Activated naive CD4-positive, alpha-beta T cell treated with anti-CD3 and anti-CD28 coated beads, Interleukin-2, amount 50 U/mL, for 72 hours (primary cell): ENCODE measurements around the gene BRD9. TPM values are rescaled to one million over a fixed set of nuclear protein-coding genes. Genes with fewer than 3 reads are reported as not detected.
"Not testable (repeated sequence)": the region's sequence is repeated elsewhere in the genome, so short reads cannot be mapped to it uniquely, and the experiment has no call there.

Experiments used
- ATAC-seq, 2 donors: fragments of 150-1000 bp; cut with Tn5 transposase; 2 replicates each; pipeline ENCODE4 v1.10.0; 2021; ENCODE audit warnings: mild to moderate bottlenecking in 2 of 2, moderate library complexity in 2 of 2
- DNase-seq, 2 donors: peaks; one replicate each; pipeline ENCODE4 v3.0.0; 2021 to 2022; ENCODE audit warnings: low spot score in 2 of 2
- H3K27ac Mint-ChIP-seq, 2 donors: one replicate each; pipeline ENCODE4 v1.8.0; 2022; ENCODE audit warnings: mild to moderate bottlenecking in 2 of 2, mixed read lengths in 2 of 2
- H3K36me3 Mint-ChIP-seq, 2 donors: one replicate each; pipeline ENCODE4 v1.8.0; 2022; ENCODE audit warnings: mixed read lengths in 2 of 2
- H3K9me3 Mint-ChIP-seq, 2 donors: one replicate each; pipeline ENCODE4 v1.8.0; 2022; ENCODE audit warnings: mixed read lengths in 2 of 2
- total RNA-seq, 2 donors: library from RNA; stranded (reverse); gene quantifications; one replicate each; pipeline ENCODE4 v1.2.3, GENCODE V29; 2022

Gene BRD9
- total RNA-seq, 2 donors from 2014 or later: 60.4 to 61.7 TPM

GRCh38 chr5:838431-838851 lies 54.2 kb downstream of the BRD9 start:
- ATAC-seq, H3K27ac Mint-ChIP-seq, H3K36me3 Mint-ChIP-seq, DNase-seq, H3K9me3 Mint-ChIP-seq: not testable (repeated sequence)

- H3K9me3 Mint-ChIP-seq, ATAC-seq, H3K27ac Mint-ChIP-seq, H3K36me3 Mint-ChIP-seq, DNase-seq: not testable (repeated sequence)
Observed at GRCh38 chr5:837621-838121, 54.9 kb downstream of the BRD9 start.

- not testable (repeated sequence) for H3K36me3 Mint-ChIP-seq, DNase-seq, H3K9me3 Mint-ChIP-seq, H3K27ac Mint-ChIP-seq, ATAC-seq
Observed at GRCh38 chr5:835933-836612, 56.5 kb downstream of the BRD9 start.

GRCh38 chr5:834013-834412 lies 58.6 kb downstream of the BRD9 start:
- H3K27ac Mint-ChIP-seq, DNase-seq, ATAC-seq, H3K36me3 Mint-ChIP-seq, H3K9me3 Mint-ChIP-seq: not testable (repeated sequence)

GRCh38 chr5:828194-828593 lies 64.4 kb downstream of the BRD9 start:
- H3K9me3 Mint-ChIP-seq, DNase-seq, ATAC-seq, H3K27ac Mint-ChIP-seq, H3K36me3 Mint-ChIP-seq: not testable (repeated sequence)

- not testable (repeated sequence) for ATAC-seq, H3K36me3 Mint-ChIP-seq, DNase-seq, H3K27ac Mint-ChIP-seq, H3K9me3 Mint-ChIP-seq
Observed at GRCh38 chr5:825544-825943, 67.1 kb downstream of the BRD9 start.

GRCh38 chr5:821504-821903 lies 71.1 kb downstream of the BRD9 start:
- H3K27ac Mint-ChIP-seq: no peak overlapping the region

GRCh38 chr5:820245-820644 lies 72.4 kb downstream of the BRD9 start:
- Mint-ChIP-seq H3K27ac (no peak overlapping the region), H3K9me3 (no peaks in the 10 kb centered on the region), H3K36me3 (peaks cover 5 to 7% of the 10 kb centered on the region in 2 donors)
- DNase-seq: no peak
- ATAC-seq: no peak

More at GRCh38 chr5:821504-821903, 71.1 kb downstream of the BRD9 start:
- ATAC-seq (no peak), DNase-seq (no peak)
- Mint-ChIP-seq H3K9me3 (no peaks in the 10 kb centered on the region), H3K36me3 (peaks cover 0 to 7% of the 10 kb centered on the region in 2 donors)

GRCh38 chr5:819078-819477 lies 73.5 kb downstream of the BRD9 start:
- Mint-ChIP-seq H3K27ac (no peak overlapping the region), H3K9me3 (no peaks in the 10 kb centered on the region), H3K36me3 (peaks cover 5 to 7% of the 10 kb centered on the region in 2 donors)
- ATAC-seq: no peak
- DNase-seq: no peak

GRCh38 chr5:816176-816575 lies 76.4 kb downstream of the BRD9 start:
- no peak for DNase-seq
- ATAC-seq: no peak
- H3K27ac Mint-ChIP-seq: no peak overlapping the region
- peaks cover 0 to 5% of the 10 kb centered on the region in 2 donors for H3K36me3 Mint-ChIP-seq
- H3K9me3 Mint-ChIP-seq: no peaks in the 10 kb centered on the region

GRCh38 chr5:815449-815848 lies 77.2 kb downstream of the BRD9 start:
- Mint-ChIP-seq H3K9me3 (no peaks in the 10 kb centered on the region), H3K36me3 (peaks cover 0 to 5% of the 10 kb centered on the region in 2 donors), H3K27ac (no peak overlapping the region)
- no peak for ATAC-seq
- DNase-seq: no peak

Other genes starting within 250 kb of the BRD9 start
- under 1 TPM; 0.10 to 0.14 TPM for gene TPPP, start 199.4 kb downstream of the BRD9 start, total RNA-seq
- 1 to 10 TPM in 1 of 2 donors, not detected in 1; 1.4 TPM for gene ZDHHC11B, start 108.1 kb downstream of the BRD9 start, total RNA-seq
- gene ZDHHC11, start 41.8 kb downstream of the BRD9 start, total RNA-seq: 10 to 100 TPM in 1 of 2 donors, 1 to 10 TPM in 1; 3.4 to 19.3 TPM
- gene TRIP13, start 83 bp upstream of the BRD9 start, total RNA-seq: 10 to 100 TPM; 20.1 to 25.5 TPM
- gene NKD2, start 116.0 kb upstream of the BRD9 start, total RNA-seq: 10 to 100 TPM in 1 of 2 donors, 1 to 10 TPM in 1; 1.8 to 14.6 TPM
- gene SLC12A7, start 219.3 kb upstream of the BRD9 start, total RNA-seq: 10 to 100 TPM; 19.5 to 74.7 TPM